ENCODE measurements around the gene IMP4. TPM values are rescaled to one million over a fixed set of nuclear protein-coding genes. Genes with fewer than 3 reads are reported as not detected.

Gene IMP4
- total and polyA plus RNA-seq, 8 donors = 46.8 to 84.7 (median 65.0) TPM

DNA sequence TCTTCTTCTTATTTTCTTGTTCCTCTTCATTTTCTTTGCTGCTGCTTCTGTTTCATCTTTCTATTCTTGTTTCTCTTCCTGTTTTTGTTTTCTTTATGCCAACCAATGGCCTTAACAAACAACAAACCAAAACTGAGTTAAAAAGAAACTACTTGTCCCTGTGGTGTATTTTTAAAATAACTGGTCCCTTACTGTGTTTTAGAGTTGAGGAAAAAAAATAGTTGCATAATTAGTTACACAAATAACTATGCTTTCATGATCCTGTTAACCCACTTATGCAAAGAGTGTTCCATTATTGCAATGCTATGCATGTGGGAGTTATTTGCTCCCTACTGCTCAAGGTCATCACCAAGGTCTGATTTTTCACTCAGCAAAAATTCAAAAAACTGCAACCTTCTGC is 39.5 kb upstream of the IMP4 start:
- TF ChIP-seq, protein P1, sequence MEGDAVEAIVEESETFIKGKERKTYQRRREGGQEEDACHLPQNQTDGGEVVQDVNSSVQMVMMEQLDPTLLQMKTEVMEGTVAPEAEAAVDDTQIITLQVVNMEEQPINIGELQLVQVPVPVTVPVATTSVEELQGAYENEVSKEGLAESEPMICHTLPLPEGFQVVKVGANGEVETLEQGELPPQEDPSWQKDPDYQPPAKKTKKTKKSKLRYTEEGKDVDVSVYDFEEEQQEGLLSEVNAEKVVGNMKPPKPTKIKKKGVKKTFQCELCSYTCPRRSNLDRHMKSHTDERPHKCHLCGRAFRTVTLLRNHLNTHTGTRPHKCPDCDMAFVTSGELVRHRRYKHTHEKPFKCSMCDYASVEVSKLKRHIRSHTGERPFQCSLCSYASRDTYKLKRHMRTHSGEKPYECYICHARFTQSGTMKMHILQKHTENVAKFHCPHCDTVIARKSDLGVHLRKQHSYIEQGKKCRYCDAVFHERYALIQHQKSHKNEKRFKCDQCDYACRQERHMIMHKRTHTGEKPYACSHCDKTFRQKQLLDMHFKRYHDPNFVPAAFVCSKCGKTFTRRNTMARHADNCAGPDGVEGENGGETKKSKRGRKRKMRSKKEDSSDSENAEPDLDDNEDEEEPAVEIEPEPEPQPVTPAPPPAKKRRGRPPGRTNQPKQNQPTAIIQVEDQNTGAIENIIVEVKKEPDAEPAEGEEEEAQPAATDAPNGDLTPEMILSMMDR (IDR thresholded peaks at IDR 0.05) = no peak
- Histone ChIP-seq H3K27me3 (peaks cover 0 to 6% (median 0%) of the 10 kb centered on the region in 4 donors), H3K4me3 (no peak overlapping the region), H3K27ac (no peak overlapping the region), H3K36me3 (no peaks in the 10 kb centered on the region), H3K4me1 (no peaks in the 10 kb centered on the region), H3K9me3 (no peaks in the 10 kb centered on the region)
- no peak for DNase-seq
- ATAC-seq = no peak
- intact Hi-C loops (cut with DNase I) = no loop called here
- no peak for FAIRE-seq

DNA sequence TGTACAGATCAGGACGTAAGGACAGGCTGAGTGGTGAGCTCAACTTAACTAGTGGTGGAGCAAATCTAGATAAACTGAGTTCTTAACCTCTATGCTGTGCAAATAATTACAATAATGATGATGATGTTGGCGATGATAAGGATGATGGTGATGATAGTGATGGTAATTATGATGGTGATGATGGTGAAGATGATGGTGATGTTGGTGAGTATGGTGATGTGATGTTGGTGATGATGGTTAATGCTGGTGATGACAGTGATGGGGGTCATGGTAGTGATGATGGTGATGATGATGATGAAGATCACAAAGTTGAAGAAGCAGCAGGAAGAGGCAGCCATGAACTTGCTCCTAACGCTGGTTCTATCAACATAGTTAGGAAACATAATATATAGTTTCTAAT is 38.0 kb upstream of the IMP4 start:
- Histone ChIP-seq H3K36me3 (no peaks in the 10 kb centered on the region), H3K27ac (no peak overlapping the region), H3K4me1 (no peaks in the 10 kb centered on the region), H3K27me3 (no peaks in the 10 kb centered on the region), H3K4me3 (no peak overlapping the region), H3K9me3 (no peaks in the 10 kb centered on the region)
- ATAC-seq (no peak), DNase-seq (no peak), FAIRE-seq (no peak)
- WGBS, 2 donors = 68 to 80% methylated on average over 3 of the region's 3 CpGs
- intact Hi-C loops (cut with DNase I) = no loop called here
- TF ChIP-seq, protein P1 (IDR thresholded peaks at IDR 0.05) = no peak

DNA sequence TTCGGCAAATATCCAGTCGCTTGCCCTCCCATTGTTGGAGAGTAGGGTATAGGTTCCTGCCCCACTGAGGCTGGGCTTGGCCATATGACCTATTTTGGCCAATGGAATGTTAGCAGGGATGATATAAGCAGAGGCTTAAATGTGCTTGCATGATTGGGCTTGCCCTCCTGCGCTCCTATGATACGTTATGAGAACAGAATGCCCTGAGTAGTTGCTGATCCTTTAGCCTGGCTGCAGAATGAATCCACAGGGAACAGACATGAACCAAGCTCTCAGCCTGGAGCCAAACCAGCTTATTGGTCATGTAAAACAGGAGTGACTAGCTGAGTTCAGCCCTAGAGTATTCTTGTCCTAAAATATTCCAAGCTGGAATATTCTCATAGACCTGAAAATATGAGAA is 34.8 kb upstream of the IMP4 start:
- Histone ChIP-seq H3K27ac (no peak overlapping the region), H3K4me3 (no peak overlapping the region), H3K27me3 (no peaks in the 10 kb centered on the region), H3K9me3 (no peaks in the 10 kb centered on the region), H3K36me3 (no peaks in the 10 kb centered on the region), H3K4me1 (no peaks in the 10 kb centered on the region)
- TF ChIP-seq, protein P1 (IDR thresholded peaks at IDR 0.05) = no peak
- intact Hi-C loops (cut with DNase I) = no loop called here
- WGBS, 2 donors = 85% methylated on average over 4 of the region's 4 CpGs
- FAIRE-seq (no peak), ATAC-seq (no peak), DNase-seq (no peak)

DNA sequence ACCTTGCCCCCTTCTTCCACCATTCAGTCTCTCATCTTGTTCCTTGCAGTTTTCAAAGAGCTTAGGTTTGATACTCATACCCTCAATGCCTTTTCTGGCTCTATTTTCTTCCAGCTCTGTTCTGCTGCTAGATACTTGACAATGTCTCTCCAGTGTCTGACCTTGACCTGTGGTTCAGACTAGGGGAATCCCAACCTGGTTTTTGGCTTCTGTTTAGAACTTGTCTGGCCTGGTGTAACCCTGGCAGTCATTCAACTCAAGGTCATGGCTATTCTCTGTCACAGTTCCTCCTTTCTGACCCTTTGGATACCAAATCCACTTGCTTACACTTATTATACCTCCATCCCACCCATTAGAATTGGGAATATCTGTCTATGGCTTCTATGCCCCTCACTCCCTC is 31.8 kb upstream of the IMP4 start:
- Histone ChIP-seq H3K27me3 (no peaks in the 10 kb centered on the region), H3K4me1 (no peaks in the 10 kb centered on the region), H3K36me3 (no peaks in the 10 kb centered on the region), H3K9me3 (no peaks in the 10 kb centered on the region), H3K4me3 (no peak overlapping the region), H3K27ac (no peak overlapping the region)
- TF ChIP-seq, protein P1 (IDR thresholded peaks at IDR 0.05) = no peak
- DNase-seq (no peak), ATAC-seq (no peak), FAIRE-seq (no peak)
- intact Hi-C loops (cut with DNase I) = no loop called here

DNA sequence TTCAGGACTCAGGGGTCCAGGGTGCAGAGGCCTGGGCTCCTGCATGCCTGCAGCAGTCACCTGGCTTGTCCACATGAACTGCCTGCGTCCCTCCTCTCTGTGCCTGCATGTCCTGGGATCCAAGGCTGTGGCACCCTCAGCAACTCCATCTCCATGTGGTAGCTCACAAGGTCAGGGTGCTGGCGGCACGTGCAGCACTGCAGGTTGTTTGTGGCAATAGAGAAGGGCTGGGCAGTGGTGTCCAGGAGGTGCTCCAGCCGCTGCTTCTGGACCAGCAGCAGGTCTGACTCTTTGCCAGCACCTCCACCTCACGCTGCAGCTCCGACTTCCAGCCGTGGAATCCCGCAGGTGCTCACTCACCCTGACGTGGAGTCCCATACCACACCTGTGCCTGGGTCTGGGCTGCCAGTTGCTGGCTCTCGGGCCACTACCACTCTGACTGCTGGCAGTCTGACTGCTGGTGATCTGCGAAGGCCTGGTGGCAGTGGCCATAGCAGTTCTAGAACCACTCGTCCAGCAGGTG is 28.8 kb upstream of the IMP4 start:
- TF ChIP-seq, protein P1 (IDR thresholded peaks at IDR 0.05) = no peak
- WGBS, 2 donors = 55 to 61% methylated on average over 12 of the region's 12 CpGs
- no peaks in the 10 kb centered on the region for H3K36me3 ChIP-seq
- DNase-seq = no peak
- FAIRE-seq = no peak
- intact Hi-C loops (cut with DNase I) = no loop called here
- no peak for ATAC-seq
- H3K9me3 ChIP-seq = no peaks in the 10 kb centered on the region
- no peaks in the 10 kb centered on the region for H3K27me3 ChIP-seq
- H3K4me1 ChIP-seq = no peaks in the 10 kb centered on the region
- no peak overlapping the region for H3K4me3 ChIP-seq
- no peak overlapping the region for H3K27ac ChIP-seq

All from pancreas (tissue), 10 donors.